B cell (primary cell): ENCODE data around the gene IL1RL1. TPM values are rescaled to one million over a fixed set of nuclear protein-coding genes. Genes with fewer than 3 reads are reported as not detected.

Experiments used
- ATAC-seq: fragments of 200-7000 bp; cut with Tn5 transposase; one replicate; pipeline ENCODE4 v1.10.0; 2021; ENCODE audit warnings: low read depth, mild to moderate bottlenecking, moderate number of reproducible peaks, moderate library complexity
- CTCF ChIA-PET: fragments of 350-600 bp; sonication (Branson Sonifier 250); formaldehyde crosslinking; loops from one replicate; lab custom pipeline; 2021; ENCODE audit warnings: antibody characterized with exemption, inconsistent platforms; lab: Charles Lee
- POLR2A ChIA-PET: fragments of 350-600 bp; sonication (Branson Sonifier 250); formaldehyde crosslinking; loops from one replicate; lab custom pipeline; 2021; ENCODE audit warnings: antibody characterized with exemption; lab: Charles Lee
- DNase-seq: peaks from one replicate; pipeline ENCODE4 v3.0.0; 2013
- H2AFZ ChIP-seq: 2 replicates; pipeline ENCODE4 v1.6.1; 2012; ENCODE audit warnings: mild to moderate bottlenecking, low read depth, low read length; ENCODE audit not compliant: insufficient read depth, poor library complexity, severe bottlenecking
- H3K27ac ChIP-seq, 2 donors: 1 replicate in 1 of 2; 2 replicates in 1 of 2; pipeline ENCODE4 v1.5.1; 2012 to 2013; ENCODE audit warnings: low read length in 2 of 2, mild to moderate bottlenecking in 2 of 2, moderate library complexity in 1 of 2
- H3K27me3 ChIP-seq, 4 experiments: fragments of 200-600 bp in 1 of 4; sonication (generic) in 1 of 4; replicated peaks in 1 of 4; 1 replicate in 2 of 4; 2 replicates in 2 of 4; pipeline versions ENCODE4 v1.6.1 to v1.7.0; 2013 to 2016; ENCODE audit warnings: low read length in 3 of 4, mild to moderate bottlenecking in 2 of 4, mixed read lengths in 1 of 4, moderate library complexity in 1 of 4; ENCODE audit not compliant: insufficient read depth in 4 of 4, control insufficient read depth in 3 of 4; ENCODE audit errors: control extremely low read depth in 1 of 4
- H3K36me3 ChIP-seq, 2 experiments: replicated peaks in 1 of 2; 1 replicate in 1 of 2; 2 replicates in 1 of 2; pipeline versions ENCODE4 v1.6.1 to v1.7.1; 2013; ENCODE audit warnings: low read length in 1 of 2; ENCODE audit not compliant: insufficient read depth in 2 of 2, control insufficient read depth in 1 of 2; ENCODE audit errors: control extremely low read depth in 1 of 2, extremely low read depth in 1 of 2
- H3K4me1 ChIP-seq, 2 donors: fragments of 200-600 bp in 1 of 2; sonication (generic) in 1 of 2; 1 replicate in 1 of 2; 2 replicates in 1 of 2; pipeline versions ENCODE4 v1.5.1 to v1.6.1; 2013 to 2017; ENCODE audit warnings: low read length in 2 of 2; ENCODE audit not compliant: control insufficient read depth in 2 of 2, insufficient read depth in 2 of 2
- H3K4me2 ChIP-seq: replicated peaks from 2 replicates; pipeline ENCODE3; 2012; ENCODE audit warnings: mild to moderate bottlenecking, low read depth, low read length; ENCODE audit not compliant: poor library complexity, severe bottlenecking
- H3K4me3 ChIP-seq, 5 experiments: fragments of 200-600 bp in 1 of 5; sonication (generic) in 1 of 5; 1 replicate in 3 of 5; 2 replicates in 2 of 5; pipeline versions ENCODE4 v1.5.1 to v1.7.0; 2011 to 2016; ENCODE audit warnings: low read length in 4 of 5, mild to moderate bottlenecking in 4 of 5, low read depth in 2 of 5, control low read depth in 1 of 5, moderate library complexity in 1 of 5; ENCODE audit not compliant: insufficient read depth in 1 of 5; ENCODE audit errors: control extremely low read depth in 1 of 5, extremely low read depth in 1 of 5
- H3K79me2 ChIP-seq: fragments of 200-600 bp; sonication (generic); one replicate; pipeline ENCODE4 v1.6.0; 2016; ENCODE audit warnings: low read length; ENCODE audit not compliant: control insufficient read depth, insufficient read depth
- H3K9ac ChIP-seq: fragments of 200-600 bp; sonication (generic); 2 replicates; pipeline ENCODE4 v1.6.1; 2017; ENCODE audit warnings: mild to moderate bottlenecking, low read length, moderate library complexity
- H3K9me3 ChIP-seq, 3 donors: one replicate each; pipeline versions ENCODE4 v1.6.1 to v1.7.1; 2013; ENCODE audit warnings: low read length in 2 of 3; ENCODE audit not compliant: control insufficient read depth in 2 of 3, insufficient read depth in 1 of 3; ENCODE audit errors: control extremely low read depth in 1 of 3
- H4K20me1 ChIP-seq: 2 replicates; pipeline ENCODE4 v1.6.0; 2012; ENCODE audit warnings: mild to moderate bottlenecking, low read length; ENCODE audit not compliant: insufficient read depth, control insufficient read depth, poor library complexity, severe bottlenecking
- H3K27ac Mint-ChIP-seq: one replicate; pipeline ENCODE4 v1.8.0; 2021; ENCODE audit warnings: mixed read lengths
- H3K27me3 Mint-ChIP-seq: one replicate; pipeline ENCODE4 v1.8.0; 2021; ENCODE audit warnings: mixed read lengths
- H3K4me1 Mint-ChIP-seq: one replicate; pipeline ENCODE4 v1.8.0; 2021; ENCODE audit warnings: mixed read lengths
- H3K4me3 Mint-ChIP-seq: one replicate; pipeline ENCODE4 v1.8.0; 2021; ENCODE audit warnings: mixed read lengths
- H3K9me3 Mint-ChIP-seq: one replicate; pipeline ENCODE4 v1.8.0; 2022; ENCODE audit warnings: mixed read lengths; ENCODE audit not compliant: insufficient read depth
- CTCF ChIP-seq: fragments of 200-600 bp; IDR thresholded peaks from one replicate; pipeline ENCODE4 v1.8.0; 2022; ENCODE audit warnings: antibody characterized with exemption, mild to moderate bottlenecking
- EZH2 ChIP-seq: IDR thresholded peaks from 2 replicates; pipeline ENCODE4 v1.6.1; 2012; ENCODE audit warnings: borderline replicate concordance, low read depth, mild to moderate bottlenecking, moderate library complexity, low read length; ENCODE audit not compliant: insufficient read depth, poor library complexity, severe bottlenecking
- WGBS: methylation state at CpG from one replicate; pipeline ENCODE4 v1.1.5; 2013; ENCODE audit warnings: missing lambda C conversion rate; ENCODE audit not compliant: insufficient coverage; 5-methylcytosine and 5-hydroxymethylcytosine counted together
- intact Hi-C: fragments of 100-400 bp; cut with micrococcal nuclease; formaldehyde crosslinking; loops from one replicate; pipeline ENCODE4 v1.10.0; 2022
- polyA plus RNA-seq: library from polyadenylated mRNA; depleted of rRNA; stranded (reverse); fragments of >200 nt; gene quantifications from 2 replicates; pipeline ENCODE4 v1.2.3, GENCODE V29; 2012
- total RNA-seq, 2 donors: library from RNA; stranded (reverse); fragments of 120-200 nt in 1 of 2; gene quantifications; 1 replicate in 1 of 2; 2 replicates in 1 of 2; pipeline versions ENCODE4 v1.2.3 to v1.2.4, GENCODE V29; 2013 to 2022

IL1RL1 gene
- total and polyA plus RNA-seq, 2 donors (not counting 1 experiment from before 2014, with no cell fraction given) = not detected

- Histone ChIP-seq H3K27ac (no peak overlapping the region), H3K36me3 (no peaks in the 10 kb centered on the region), H3K79me2 (no peaks in the 10 kb centered on the region), H3K27me3 (peaks cover 0 to 2% (median 0%) of the 10 kb centered on the region in 4 experiments), H3K9ac (no peak overlapping the region), H2AFZ (no peak overlapping the region), H3K9me3 (no peaks in the 10 kb centered on the region), H3K4me1 (no peaks in the 10 kb centered on the region), H4K20me1 (no peaks in the 10 kb centered on the region), H3K4me3 (no peak overlapping the region), H3K4me2 (no peak overlapping the region)
- no peak for DNase-seq
- ChIA-PET CTCF (no interaction called here), POLR2A (no interaction called here)
- Mint-ChIP-seq H3K27ac (no peak overlapping the region), H3K27me3 (peaks cover 4% of the 10 kb centered on the region), H3K9me3 (no peaks in the 10 kb centered on the region), H3K4me1 (no peaks in the 10 kb centered on the region), H3K4me3 (no peak overlapping the region)
- intact Hi-C loops = no loop called here
- TF ChIP-seq CTCF = no peak
- TF ChIP-seq EZH2 = no peak
- 75% methylated on average over 2 of the region's 3 CpGs for WGBS
- no peak for ATAC-seq
These were observed 25.3 kb upstream of the IL1RL1 start for GRCh38 chr2:102286041-102286440.

DNA sequence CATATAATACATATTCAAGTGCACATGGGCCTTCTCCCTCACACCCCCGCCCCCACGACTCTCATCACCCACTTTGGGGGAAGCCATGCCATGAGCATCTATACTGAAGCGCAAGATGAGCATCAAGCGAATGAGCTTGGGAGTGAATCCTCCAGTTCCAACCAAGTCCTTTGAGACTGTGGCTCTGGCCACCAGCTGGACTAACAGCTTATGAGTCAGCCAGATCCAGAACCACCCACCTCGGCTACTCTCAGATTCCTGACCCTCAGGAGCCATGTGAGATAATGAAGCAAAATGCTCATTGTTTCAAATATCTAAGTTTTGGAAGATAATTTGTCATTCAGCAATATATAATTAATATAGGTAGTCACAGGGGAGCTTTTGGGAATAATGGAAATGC, 22.2 kb upstream of the IL1RL1 start:
- ChIA-PET CTCF (no interaction called here), POLR2A (no interaction called here)
- Histone ChIP-seq H3K27ac (no peak overlapping the region), H3K27me3 (peaks cover 0 to 7% (median under 1%) of the 10 kb centered on the region in 4 experiments), H3K4me3 (no peak overlapping the region), H2AFZ (no peak overlapping the region), H3K4me1 (no peaks in the 10 kb centered on the region), H3K79me2 (no peaks in the 10 kb centered on the region), H4K20me1 (no peaks in the 10 kb centered on the region), H3K36me3 (no peaks in the 10 kb centered on the region), H3K4me2 (no peak overlapping the region), H3K9me3 (no peaks in the 10 kb centered on the region), H3K9ac (no peak overlapping the region)
- WGBS = 94% methylated on average over 5 of the region's 5 CpGs
- H3K9me3 Mint-ChIP-seq = no peaks in the 10 kb centered on the region
- H3K4me3 Mint-ChIP-seq = no peak overlapping the region
- no peak for TF ChIP-seq CTCF
- H3K27me3 Mint-ChIP-seq = peaks cover 17% of the 10 kb centered on the region
- intact Hi-C loops = no loop called here
- H3K4me1 Mint-ChIP-seq = no peaks in the 10 kb centered on the region
- H3K27ac Mint-ChIP-seq = no peak overlapping the region
- no peak for DNase-seq
- no peak for ATAC-seq
